ENCODE data around the gene ARHGEF9.

GRCh38 chrX:63744850-63745394 is 40.1 kb downstream of the ARHGEF9 start:
- TF ChIP-seq CTCF (conservative IDR thresholded peaks at IDR 0.05; ENCODE audit: low read depth, low read length) (no peak), EZH2phosphoT487 (IDR thresholded peaks at IDR 0.05; ENCODE audit: borderline replicate concordance, low read length) (no peak)
